Neural progenitor cell (in vitro differentiated cells): ENCODE data around the gene GRAMD4. TPM values are rescaled to one million over a fixed set of nuclear protein-coding genes. Genes with fewer than 3 reads are reported as not detected.
A peak's percentile ranks its signal among the peaks of the same experiment; 100 is the strongest.

Experiments used
- DNase-seq: peaks from one replicate; pipeline ENCODE4 v3.0.0-alpha.2; 2016; ENCODE audit warnings: low spot score
- H2AFZ ChIP-seq: fragments of 200-600 bp; sonication (generic); replicated peaks from 2 replicates; pipeline ENCODE4 v1.6.1; 2016; ENCODE audit warnings: antibody characterized with exemption
- H3F3A ChIP-seq: fragments of 200-600 bp; sonication (generic); 2 replicates; pipeline ENCODE4 v1.6.1; 2016; ENCODE audit warnings: antibody characterized with exemption, low read depth
- H3K27ac ChIP-seq: fragments of 200-600 bp; sonication (generic); 2 replicates; pipeline ENCODE4 v1.5.1; 2016; ENCODE audit warnings: mild to moderate bottlenecking
- H3K27me3 ChIP-seq: fragments of 200-600 bp; sonication (generic); 2 replicates; pipeline ENCODE4 v1.6.1; 2016; ENCODE audit warnings: mild to moderate bottlenecking, moderate library complexity
- H3K36me3 ChIP-seq: fragments of 200-600 bp; sonication (generic); 2 replicates; pipeline ENCODE4 v1.5.1; 2016
- H3K4me1 ChIP-seq: fragments of 200-600 bp; sonication (generic); 2 replicates; pipeline ENCODE4 v1.6.1; 2016; ENCODE audit warnings: mixed run types
- H3K4me2 ChIP-seq: fragments of 200-600 bp; sonication (generic); 2 replicates; pipeline ENCODE4 v1.6.1; 2016
- H3K4me3 ChIP-seq: fragments of 200-600 bp; sonication (generic); 2 replicates; pipeline ENCODE4 v1.5.1; 2016
- H3K79me2 ChIP-seq: fragments of 200-600 bp; sonication (generic); 2 replicates; pipeline ENCODE4 v1.6.1; 2016; ENCODE audit warnings: low read depth
- H3K9ac ChIP-seq: fragments of 200-600 bp; sonication (generic); 2 replicates; pipeline ENCODE4 v1.6.1; 2016
- H3K9me3 ChIP-seq: fragments of 200-600 bp; sonication (generic); 2 replicates; pipeline ENCODE4 v1.5.1; 2016; ENCODE audit warnings: low read depth
- H4K20me1 ChIP-seq: fragments of 200-600 bp; sonication (generic); 2 replicates; pipeline ENCODE4 v1.6.1; 2016; ENCODE audit warnings: low read depth
- H3K27ac Mint-ChIP-seq: 3 replicates; pipeline ENCODE4 v1.8.0; 2021; ENCODE audit warnings: mixed read lengths
- H3K27me3 Mint-ChIP-seq: 2 replicates; pipeline ENCODE4 v1.8.0; 2022; ENCODE audit warnings: low read depth, mild to moderate bottlenecking, inconsistent platforms, moderate library complexity, mixed read lengths; ENCODE audit not compliant: insufficient read depth
- H3K36me3 Mint-ChIP-seq: 3 replicates; pipeline ENCODE4 v1.8.0; 2021; ENCODE audit warnings: mixed read lengths
- H3K4me1 Mint-ChIP-seq: 3 replicates; pipeline ENCODE4 v1.8.0; 2021; ENCODE audit warnings: mixed read lengths
- H3K4me3 Mint-ChIP-seq: 3 replicates; pipeline ENCODE4 v1.8.0; 2021; ENCODE audit warnings: mild to moderate bottlenecking, moderate library complexity, mixed read lengths
- H3K9me3 Mint-ChIP-seq: 3 replicates; pipeline ENCODE4 v1.8.0; 2020; ENCODE audit warnings: mixed read lengths
- EZH2 ChIP-seq: fragments of 200-600 bp; sonication (generic); IDR thresholded peaks from 2 replicates; pipeline ENCODE4 v1.6.1; 2017; ENCODE audit warnings: antibody characterized with exemption, mild to moderate bottlenecking, moderate library complexity
- EZH2phosphoT487 ChIP-seq: fragments of 200-600 bp; sonication (generic); IDR thresholded peaks from 2 replicates; pipeline ENCODE4 v1.6.1; 2017; ENCODE audit warnings: antibody characterized with exemption
- total RNA-seq: library from RNA; depleted of rRNA; stranded (reverse); fragments of >200 nt; gene quantifications from 2 replicates; pipeline ENCODE4 v1.2.3, GENCODE V29; 2015; ENCODE audit warnings: low replicate concordance
- TF ChIP-seq, protein P1 (sequence below): fragments of 200-600 bp; sonication (generic); IDR thresholded peaks from 2 replicates; pipeline ENCODE4 v1.5.1; 2017; ENCODE audit warnings: antibody characterized with exemption, mild to moderate bottlenecking

GRAMD4 gene
- total RNA-seq, 1 donor from 2014 or later = 32.2 TPM

DNA sequence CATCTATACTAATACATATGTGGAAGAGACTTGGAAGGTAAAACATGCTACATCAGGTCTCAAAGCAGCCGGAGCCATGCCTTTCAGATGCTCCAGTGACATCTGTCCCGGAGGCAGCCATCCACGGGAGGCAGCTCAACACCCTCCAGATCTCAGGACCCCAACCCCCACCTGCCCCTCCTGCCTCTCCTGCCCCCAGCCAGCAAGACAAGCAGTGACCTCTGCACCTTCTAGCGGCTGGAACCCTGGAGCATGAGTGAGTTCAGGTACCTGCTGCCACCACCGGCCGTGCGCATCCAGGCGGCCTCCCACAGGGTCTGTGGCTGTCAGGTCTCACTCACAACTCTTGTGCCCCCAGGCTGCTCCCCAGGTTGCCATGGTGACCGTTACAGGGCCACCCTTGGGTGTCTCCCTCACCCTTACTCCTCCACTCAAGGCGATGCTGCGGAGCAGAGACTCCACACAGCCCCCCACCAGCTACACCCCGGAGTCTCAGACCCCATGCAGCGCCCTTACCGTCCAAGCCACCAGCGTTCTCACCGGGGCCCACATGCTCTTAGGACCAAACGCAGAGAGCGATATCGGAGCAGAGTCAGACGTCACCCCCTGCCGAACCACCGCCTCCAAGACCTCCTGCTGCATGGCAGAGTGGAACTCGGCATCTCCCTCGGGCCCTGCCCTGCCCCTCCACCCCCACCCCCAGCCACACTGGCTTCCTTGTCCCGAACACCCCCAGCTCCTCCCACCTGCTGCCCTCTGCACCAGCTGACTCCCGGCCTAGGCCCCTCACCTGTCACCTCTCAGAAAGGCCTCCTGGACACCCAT lies 83.2 kb downstream of the GRAMD4 start:
- Histone ChIP-seq H2AFZ (no peak overlapping the region), H3K27me3 (no peaks in the 10 kb centered on the region), H3K36me3 (no peaks in the 10 kb centered on the region), H3F3A (no peaks in the 10 kb centered on the region), H3K9me3 (no peaks in the 10 kb centered on the region), H3K27ac (no peak overlapping the region), H3K4me2 (no peak overlapping the region), H3K79me2 (no peaks in the 10 kb centered on the region), H3K4me1 (no peaks in the 10 kb centered on the region), H3K4me3 (no peak overlapping the region), H3K9ac (no peak overlapping the region), H4K20me1 (peaks cover 5% of the 10 kb centered on the region)
- DNase-seq = no peak
- peaks cover 13% of the 10 kb centered on the region for H3K4me1 Mint-ChIP-seq
- no peak overlapping the region for H3K27ac Mint-ChIP-seq
- no peaks in the 10 kb centered on the region for H3K9me3 Mint-ChIP-seq
- no peak for TF ChIP-seq EZH2
- TF ChIP-seq EZH2phosphoT487 = no peak
- TF ChIP-seq, protein P1, sequence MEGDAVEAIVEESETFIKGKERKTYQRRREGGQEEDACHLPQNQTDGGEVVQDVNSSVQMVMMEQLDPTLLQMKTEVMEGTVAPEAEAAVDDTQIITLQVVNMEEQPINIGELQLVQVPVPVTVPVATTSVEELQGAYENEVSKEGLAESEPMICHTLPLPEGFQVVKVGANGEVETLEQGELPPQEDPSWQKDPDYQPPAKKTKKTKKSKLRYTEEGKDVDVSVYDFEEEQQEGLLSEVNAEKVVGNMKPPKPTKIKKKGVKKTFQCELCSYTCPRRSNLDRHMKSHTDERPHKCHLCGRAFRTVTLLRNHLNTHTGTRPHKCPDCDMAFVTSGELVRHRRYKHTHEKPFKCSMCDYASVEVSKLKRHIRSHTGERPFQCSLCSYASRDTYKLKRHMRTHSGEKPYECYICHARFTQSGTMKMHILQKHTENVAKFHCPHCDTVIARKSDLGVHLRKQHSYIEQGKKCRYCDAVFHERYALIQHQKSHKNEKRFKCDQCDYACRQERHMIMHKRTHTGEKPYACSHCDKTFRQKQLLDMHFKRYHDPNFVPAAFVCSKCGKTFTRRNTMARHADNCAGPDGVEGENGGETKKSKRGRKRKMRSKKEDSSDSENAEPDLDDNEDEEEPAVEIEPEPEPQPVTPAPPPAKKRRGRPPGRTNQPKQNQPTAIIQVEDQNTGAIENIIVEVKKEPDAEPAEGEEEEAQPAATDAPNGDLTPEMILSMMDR = no peak
- peaks cover 39% of the 10 kb centered on the region for H3K36me3 Mint-ChIP-seq
- H3K4me3 Mint-ChIP-seq = peak overlapping the region; percentile 30
- H3K27me3 Mint-ChIP-seq = no peaks in the 10 kb centered on the region

DNA sequence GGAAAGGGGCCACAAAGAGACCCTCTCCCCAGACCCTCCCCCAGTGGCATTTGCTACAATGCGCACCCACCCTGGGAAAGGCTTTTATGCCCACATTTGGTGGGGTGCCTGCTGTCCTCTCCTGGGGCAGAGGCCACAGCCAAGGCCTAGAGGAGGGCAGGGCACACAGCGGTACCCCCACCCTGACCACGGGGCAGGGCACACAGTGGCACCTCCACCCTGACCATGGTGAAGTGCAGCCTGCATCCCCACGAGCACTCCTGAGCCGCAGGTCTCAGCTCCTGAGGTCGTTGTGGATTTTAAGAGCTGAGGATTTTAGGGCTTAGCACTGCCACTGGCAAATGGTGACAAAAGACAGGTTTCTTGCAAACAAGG lies 83.8 kb downstream of the GRAMD4 start:
- no peak for DNase-seq
- no peaks in the 10 kb centered on the region for H3K4me1 ChIP-seq
- TF ChIP-seq EZH2 (no peak), EZH2phosphoT487 (no peak)
- TF ChIP-seq, protein P1 = no peak
- no peak overlapping the region for H3K27ac ChIP-seq
- no peaks in the 10 kb centered on the region for H3K27me3 Mint-ChIP-seq
- no peak overlapping the region for H2AFZ ChIP-seq
- no peaks in the 10 kb centered on the region for H3K79me2 ChIP-seq
- no peak overlapping the region for H3K4me3 Mint-ChIP-seq
- no peaks in the 10 kb centered on the region for H3F3A ChIP-seq
- H3K9me3 Mint-ChIP-seq = no peaks in the 10 kb centered on the region
- no peaks in the 10 kb centered on the region for H3K9me3 ChIP-seq
- peaks cover 5% of the 10 kb centered on the region for H4K20me1 ChIP-seq
- H3K27ac Mint-ChIP-seq = no peak overlapping the region
- H3K4me2 ChIP-seq = no peak overlapping the region
- peaks cover 13% of the 10 kb centered on the region for H3K4me1 Mint-ChIP-seq
- H3K27me3 ChIP-seq = no peaks in the 10 kb centered on the region
- peaks cover 39% of the 10 kb centered on the region for H3K36me3 Mint-ChIP-seq
- no peaks in the 10 kb centered on the region for H3K36me3 ChIP-seq
- no peak overlapping the region for H3K9ac ChIP-seq
- no peak overlapping the region for H3K4me3 ChIP-seq

- Mint-ChIP-seq H3K4me1 (peaks cover 13% of the 10 kb centered on the region), H3K9me3 (no peaks in the 10 kb centered on the region), H3K4me3 (no peak overlapping the region), H3K36me3 (peaks cover 43% of the 10 kb centered on the region), H3K27ac (peak overlapping the region; percentile 15), H3K27me3 (no peaks in the 10 kb centered on the region)
- Histone ChIP-seq H3K27me3 (no peaks in the 10 kb centered on the region), H3F3A (no peaks in the 10 kb centered on the region), H3K4me3 (no peak overlapping the region), H3K4me2 (no peak overlapping the region), H3K36me3 (no peaks in the 10 kb centered on the region), H3K4me1 (no peaks in the 10 kb centered on the region), H2AFZ (no peak overlapping the region), H3K9me3 (no peaks in the 10 kb centered on the region), H3K9ac (no peak overlapping the region), H3K79me2 (no peaks in the 10 kb centered on the region), H4K20me1 (peaks cover 5% of the 10 kb centered on the region), H3K27ac (no peak overlapping the region)
- no peak for TF ChIP-seq EZH2phosphoT487
- TF ChIP-seq EZH2 = no peak
- TF ChIP-seq, protein P1 = no peak
- DNase-seq = no peak
Measured at GRCh38 chr22:46706060-46706459, 85.9 kb downstream of the GRAMD4 start.
